ENCODE data around the gene TIAM2. TPM values are rescaled to one million over a fixed set of nuclear protein-coding genes. Genes with fewer than 3 reads are reported as not detected.

The TIAM2 gene
- polyA plus RNA-seq, 1 experiment, result 12.6 TPM

- CTCF ChIA-PET, result no interaction called here
- no peaks in the 10 kb centered on the region for H3K9me3 ChIP-seq (ENCODE audit: control insufficient read depth, insufficient read depth, low read length)
These were observed 46.7 kb downstream of the TIAM2 start for GRCh38 chr6:155041741-155042279.

GRCh38 chr6:155042983-155043382, 47.9 kb downstream of the TIAM2 start:
- Histone ChIP-seq H3K4me3 (ENCODE audit: low read depth, low read length) (no peak overlapping the region), H3K9me3 (ENCODE audit: control insufficient read depth, insufficient read depth, low read length) (no peaks in the 10 kb centered on the region), H3K27me3 (ENCODE audit: control insufficient read depth, insufficient read depth, low read length) (peaks cover 2% of the 10 kb centered on the region), H3K27ac (ENCODE audit: low read depth, low read length) (no peak overlapping the region)
- TF ChIP-seq CTCF (IDR thresholded peaks at IDR 0.05; ENCODE audit: low read depth, low read length), result no peak
- DNase-seq (ENCODE audit: low read depth, low spot score), result no peak
- POLR2A ChIA-PET, result no interaction called here
- CTCF ChIA-PET, result no interaction called here

More at GRCh38 chr6:155041741-155042279, 46.7 kb downstream of the TIAM2 start:
- no peak overlapping the region for H3K27ac ChIP-seq (ENCODE audit: low read depth, low read length)
- POLR2A ChIA-PET, result no interaction called here
- no peak overlapping the region for H3K4me3 ChIP-seq (ENCODE audit: low read depth, low read length)
- H3K27me3 ChIP-seq (ENCODE audit: control insufficient read depth, insufficient read depth, low read length), result peaks cover 2% of the 10 kb centered on the region
- TF ChIP-seq CTCF (IDR thresholded peaks at IDR 0.05; ENCODE audit: low read depth, low read length), result no peak
- no peak for DNase-seq (ENCODE audit: low read depth, low spot score)

GRCh38 chr6:155045561-155046404, 50.7 kb downstream of the TIAM2 start:
- Histone ChIP-seq H3K9me3 (ENCODE audit: control insufficient read depth, insufficient read depth, low read length) (no peaks in the 10 kb centered on the region), H3K4me3 (ENCODE audit: low read depth, low read length) (no peak overlapping the region), H3K27me3 (ENCODE audit: control insufficient read depth, insufficient read depth, low read length) (peaks cover 1% of the 10 kb centered on the region), H3K27ac (ENCODE audit: low read depth, low read length) (no peak overlapping the region)
- no peak for DNase-seq (ENCODE audit: low read depth, low spot score)
- TF ChIP-seq CTCF (IDR thresholded peaks at IDR 0.05; ENCODE audit: low read depth, low read length), result no peak
- ChIA-PET POLR2A (no interaction called here), CTCF (no interaction called here)

GRCh38 chr6:155047523-155047922, 52.4 kb downstream of the TIAM2 start:
- CTCF ChIA-PET, result no interaction called here
- Histone ChIP-seq H3K4me3 (ENCODE audit: low read depth, low read length) (no peak overlapping the region), H3K9me3 (ENCODE audit: control insufficient read depth, insufficient read depth, low read length) (no peaks in the 10 kb centered on the region), H3K27ac (ENCODE audit: low read depth, low read length) (no peak overlapping the region), H3K27me3 (ENCODE audit: control insufficient read depth, insufficient read depth, low read length) (no peaks in the 10 kb centered on the region)
- DNase-seq (ENCODE audit: low read depth, low spot score), result no peak
- TF ChIP-seq CTCF (IDR thresholded peaks at IDR 0.05; ENCODE audit: low read depth, low read length), result no peak
- POLR2A ChIA-PET, result no interaction called here

- H3K27ac ChIP-seq (ENCODE audit: low read depth, low read length), result no peak overlapping the region
- TF ChIP-seq CTCF (IDR thresholded peaks at IDR 0.05; ENCODE audit: low read depth, low read length), result no peak
- ChIA-PET CTCF (no interaction called here), POLR2A (no interaction called here)
- H3K4me3 ChIP-seq (ENCODE audit: low read depth, low read length), result no peak overlapping the region
- H3K9me3 ChIP-seq (ENCODE audit: control insufficient read depth, insufficient read depth, low read length), result no peaks in the 10 kb centered on the region
- no peak for DNase-seq (ENCODE audit: low read depth, low spot score)
- H3K27me3 ChIP-seq (ENCODE audit: control insufficient read depth, insufficient read depth, low read length), result no peaks in the 10 kb centered on the region
These were observed 55.2 kb downstream of the TIAM2 start for GRCh38 chr6:155050311-155050710.
